Measurements from ENCODE around the gene SPC24.
A peak's percentile ranks its signal among the peaks of the same experiment; 100 is the strongest.
"Not testable (repeated sequence)": the region's sequence is repeated elsewhere in the genome, so short reads cannot be mapped to it uniquely, and the experiment has no call there.

Gene SPC24

GRCh38 chr19:11192957-11193939 is 37.7 kb upstream of the SPC24 start:
- no peak for DNase-seq (ENCODE audit: low spot score)

- DNase-seq (ENCODE audit: low spot score) = no peak
Measured at GRCh38 chr19:11191934-11192333, 36.4 kb upstream of the SPC24 start.

DNA sequence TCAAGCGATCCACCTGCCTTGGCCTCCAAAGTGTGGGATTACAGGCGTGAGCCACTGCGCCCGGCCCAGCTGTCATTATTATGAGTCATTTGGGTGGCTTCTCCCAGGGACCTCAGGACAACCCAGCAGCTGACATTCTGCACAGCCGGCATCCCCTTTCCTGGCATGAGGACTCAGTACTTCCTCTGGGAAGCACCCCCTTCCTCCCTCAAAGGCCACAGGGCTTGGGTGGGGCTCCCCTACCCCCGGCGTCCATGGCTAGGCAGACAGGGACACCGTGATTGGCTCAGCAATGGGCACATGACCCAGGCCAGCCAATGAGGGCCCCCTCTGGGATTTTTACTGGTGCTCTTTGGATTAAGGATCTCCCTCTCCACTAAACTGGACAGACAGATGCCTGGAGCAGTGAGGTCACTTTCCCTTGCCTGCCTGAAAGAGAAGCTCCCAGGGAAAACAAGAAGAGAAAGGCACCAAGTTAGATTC is 35.7 kb upstream of the SPC24 start:
- DNase-seq (ENCODE audit: low spot score) = peak; percentile 90

DNA sequence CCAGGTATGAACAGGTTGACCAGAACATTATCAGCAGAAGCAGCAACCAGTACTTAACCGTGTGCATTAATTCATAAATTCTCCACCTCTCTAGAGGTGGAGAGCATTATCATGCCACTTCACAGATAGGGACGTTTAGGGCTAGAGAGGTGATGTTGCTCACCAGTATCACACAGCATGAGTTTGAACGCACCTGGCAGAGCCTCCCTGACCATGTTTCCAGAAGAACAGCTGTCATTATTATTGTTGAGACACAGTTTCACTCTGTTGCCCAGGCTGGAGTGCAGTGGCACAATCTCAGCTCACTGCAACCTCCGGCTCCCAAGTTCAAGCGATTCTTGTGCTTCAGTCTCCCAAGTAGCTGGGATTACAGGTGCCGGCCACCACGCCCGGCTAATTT is 34.9 kb upstream of the SPC24 start:
- DNase-seq (ENCODE audit: low spot score) = no peak

DNA sequence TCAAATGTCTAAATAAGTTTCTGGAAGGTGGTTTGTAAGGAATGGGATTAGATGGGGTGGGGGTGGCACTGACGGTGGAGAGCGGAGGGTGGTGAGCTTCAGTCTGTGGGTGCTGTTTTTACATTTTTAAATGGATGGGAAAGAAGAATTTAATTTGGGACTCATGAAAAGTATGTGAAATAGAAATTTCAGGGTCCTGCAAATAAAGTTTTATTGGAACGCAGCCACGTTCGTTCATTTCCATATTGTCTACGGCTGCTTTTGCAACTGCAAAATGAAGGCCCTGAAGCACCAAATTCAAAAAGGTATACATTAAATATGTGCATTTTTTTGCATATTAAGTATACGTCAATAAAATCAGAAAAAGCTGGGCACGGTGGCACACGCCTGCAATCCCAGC is 31.9 kb upstream of the SPC24 start:
- no peak for DNase-seq (ENCODE audit: low spot score)

GRCh38 chr19:11182994-11183393 is 27.4 kb upstream of the SPC24 start:
- no peak for DNase-seq (ENCODE audit: low spot score)

DNA sequence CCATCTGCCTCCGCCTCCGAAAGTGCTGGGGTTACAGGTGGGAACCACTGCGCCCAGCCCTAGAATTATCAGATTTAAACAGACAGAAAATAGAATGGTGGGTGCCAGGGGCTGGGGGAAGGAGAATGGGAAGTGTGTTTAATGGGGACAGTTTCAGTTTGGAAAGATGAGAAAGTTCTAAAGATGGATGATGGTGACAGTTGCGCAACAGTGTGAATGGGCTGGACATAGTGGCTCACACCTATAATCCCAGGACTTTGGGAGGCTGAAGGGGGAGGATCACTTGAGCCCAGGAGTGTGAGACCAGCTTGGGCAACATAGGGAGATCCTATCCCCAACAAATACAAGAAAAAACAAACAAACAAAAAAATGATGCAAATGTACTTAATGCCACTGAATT is 25.9 kb upstream of the SPC24 start:
- DNase-seq (ENCODE audit: low spot score) = no peak

- not testable (repeated sequence) for DNase-seq (ENCODE audit: low spot score)
Measured at GRCh38 chr19:11180975-11181374, 25.4 kb upstream of the SPC24 start.

DNA sequence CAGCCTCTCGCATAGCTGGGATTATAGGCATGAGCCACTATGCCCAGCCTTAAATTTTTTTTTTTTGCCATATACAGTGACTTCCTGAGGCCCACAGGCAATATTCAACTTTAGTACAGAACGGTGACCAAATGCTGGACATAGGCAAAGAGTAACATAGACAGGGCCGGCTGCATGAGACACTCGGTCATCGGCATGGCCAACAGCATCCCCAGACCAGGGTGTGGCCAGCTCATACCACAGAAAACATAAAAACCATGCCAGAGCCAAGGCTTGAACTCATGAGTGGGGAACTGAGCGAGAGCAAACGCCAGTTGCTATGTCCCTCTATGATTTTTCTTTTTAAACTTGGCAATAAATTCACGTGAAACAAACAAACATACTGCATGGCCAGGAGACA is 24.8 kb upstream of the SPC24 start:
- DNase-seq (ENCODE audit: low spot score) = peak; percentile 51

GRCh38 chr19:11179716-11180297 is 24.2 kb upstream of the SPC24 start:
- no peak for DNase-seq (ENCODE audit: low spot score)

DNA sequence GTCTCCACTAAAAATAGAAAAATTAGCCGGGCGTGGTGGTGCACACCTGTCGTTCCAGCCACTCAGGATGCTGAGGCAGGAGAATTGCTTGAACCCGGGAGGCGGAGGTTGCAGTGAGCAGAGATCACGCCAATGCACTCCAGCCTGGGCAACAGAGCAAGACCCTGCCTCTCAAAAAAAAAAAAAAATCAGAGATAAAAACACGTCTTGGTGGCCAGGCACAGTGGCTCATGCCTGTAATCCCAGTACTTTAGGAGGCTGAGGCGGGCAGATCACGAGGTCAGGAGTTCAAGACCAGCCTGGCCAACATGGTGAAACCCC is 23.5 kb upstream of the SPC24 start:
- DNase-seq (ENCODE audit: low spot score) = not testable (repeated sequence)

DNA sequence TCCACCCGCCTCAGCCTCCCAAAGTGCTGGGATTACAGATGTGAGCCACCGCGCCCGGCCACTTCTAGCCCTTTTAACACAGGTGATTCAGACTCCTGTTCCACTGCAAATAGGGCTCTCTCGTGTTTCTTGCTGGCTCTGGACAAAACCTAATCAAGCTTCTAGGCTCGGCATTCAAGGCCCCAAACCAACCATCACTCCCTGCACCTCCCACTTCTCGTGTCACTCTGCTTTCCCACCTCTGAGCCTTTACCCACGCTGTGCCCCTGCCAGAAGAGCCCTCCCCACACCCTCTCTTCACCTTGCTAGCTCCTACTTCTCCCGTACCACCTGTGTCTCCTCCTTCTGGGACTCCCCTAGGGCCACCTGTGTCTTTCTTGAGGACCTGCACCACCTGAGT is 22.0 kb upstream of the SPC24 start:
- no peak for DNase-seq (ENCODE audit: low spot score)

- DNase-seq (ENCODE audit: low spot score) = no peak
Measured at GRCh38 chr19:11176466-11177193, 21.0 kb upstream of the SPC24 start.

DNA sequence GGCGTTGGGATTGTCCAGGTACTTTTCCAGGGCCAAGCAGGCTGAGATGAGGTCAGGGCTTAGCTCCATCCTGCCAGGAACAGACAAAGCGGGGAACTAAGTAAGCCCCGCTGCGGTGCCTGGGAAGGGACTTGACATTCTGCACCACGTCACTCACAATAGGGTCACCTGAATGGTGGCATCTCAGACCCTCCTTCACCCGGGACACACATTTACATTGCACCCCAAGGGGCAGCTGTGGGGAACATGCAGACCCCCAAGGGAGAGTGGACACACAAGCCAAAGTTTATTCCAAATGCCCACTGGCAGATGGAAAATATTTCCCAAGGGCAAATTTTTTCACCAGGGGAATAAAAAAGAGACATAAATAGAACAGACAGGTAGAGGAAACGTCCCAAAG is 20.3 kb upstream of the SPC24 start:
- no peak for DNase-seq (ENCODE audit: low spot score)

- DNase-seq (ENCODE audit: low spot score) = no peak
Measured at GRCh38 chr19:11174336-11174735, 18.8 kb upstream of the SPC24 start.

DNA sequence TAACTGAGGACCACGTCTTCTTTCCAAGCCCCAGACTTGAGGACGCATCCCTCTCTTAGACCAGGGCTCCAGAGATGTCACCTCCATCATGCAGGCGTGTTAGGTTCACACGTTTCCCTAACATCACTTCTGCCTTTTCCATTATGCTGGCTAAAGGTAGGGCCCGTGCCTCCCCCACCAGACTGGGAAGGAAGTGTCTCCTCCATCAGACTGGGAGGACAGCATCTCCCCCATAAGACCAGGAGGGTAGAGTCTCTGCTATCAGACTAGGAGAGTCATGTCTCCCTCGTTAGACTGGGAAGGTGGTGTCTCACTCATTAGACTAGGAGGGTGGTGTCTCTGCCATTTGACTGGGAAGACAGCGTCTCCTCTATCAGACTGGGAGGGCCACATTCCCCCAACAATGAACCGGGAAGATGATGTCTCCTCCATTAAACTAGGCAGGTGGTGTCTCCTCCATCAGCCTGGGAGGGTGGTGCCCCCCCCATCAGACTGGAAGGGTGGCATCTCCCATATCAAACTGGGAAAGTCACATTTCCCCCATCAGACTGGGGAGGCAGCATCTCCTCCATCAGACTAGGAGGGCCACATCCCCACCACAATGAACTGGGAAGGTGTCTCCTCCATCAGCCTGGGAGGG is 18.1 kb upstream of the SPC24 start:
- DNase-seq (ENCODE audit: low spot score) = no peak

DNA sequence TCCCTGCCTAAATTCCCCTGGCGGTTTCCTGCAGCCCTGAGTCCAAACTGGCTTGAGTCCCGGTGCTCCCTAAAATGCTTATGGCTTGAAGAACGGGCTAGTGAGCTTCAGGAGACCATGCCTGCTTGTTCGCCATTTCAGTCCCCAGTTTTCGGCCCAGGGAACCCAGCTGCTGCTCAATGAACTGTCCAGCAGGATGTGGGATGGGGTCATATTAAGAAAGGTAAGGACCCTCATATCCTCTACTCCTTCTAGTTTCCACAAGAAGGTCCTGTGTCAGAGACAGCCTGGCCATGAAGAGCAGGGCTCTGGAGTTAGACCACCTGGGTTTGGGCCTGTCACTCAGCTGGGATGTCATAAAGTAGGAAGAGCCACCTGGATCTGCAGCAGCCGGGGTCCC is 17.0 kb upstream of the SPC24 start:
- no peak for DNase-seq (ENCODE audit: low spot score)

DNA sequence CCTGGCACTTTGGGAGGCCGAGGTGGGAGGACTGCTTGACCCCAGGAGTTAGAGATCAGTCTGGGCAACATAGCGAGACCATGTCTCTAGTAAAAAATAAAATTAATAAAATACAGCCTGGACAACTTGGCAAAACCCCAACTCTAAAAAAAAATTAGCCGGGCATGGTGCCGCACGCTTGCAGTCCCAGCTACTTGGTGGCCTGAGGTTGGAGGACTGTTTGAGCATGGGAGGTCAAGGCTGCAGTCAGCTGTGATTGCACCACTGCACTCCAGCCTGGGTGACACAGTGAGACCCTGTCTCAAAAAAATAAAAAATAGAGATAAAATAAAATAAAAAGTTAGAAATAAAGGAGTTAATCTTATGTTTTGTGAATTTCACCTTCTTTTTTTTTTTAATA is 15.6 kb upstream of the SPC24 start:
- DNase-seq (ENCODE audit: low spot score) = no peak

GRCh38 chr19:11169896-11170678 is 14.5 kb upstream of the SPC24 start:
- no peak for DNase-seq (ENCODE audit: low spot score)

GRCh38 chr19:11168568-11168967 is 13.0 kb upstream of the SPC24 start:
- DNase-seq (ENCODE audit: low spot score) = peak; percentile 85

GRCh38 chr19:11166281-11167142 is 10.9 kb upstream of the SPC24 start:
- DNase-seq (ENCODE audit: low spot score) = peak; percentile 71
